Trophoblast cell (in vitro differentiated cells and primary cell): ENCODE results near the gene KDF1.

Source experiments
- DNase-seq, 2 donors: peaks; one replicate each; pipeline ENCODE4 v3.0.0-alpha.2; 2016
- H2AFZ ChIP-seq: 2 replicates; pipeline ENCODE4 v1.6.1; 2013; ENCODE audit warnings: low read length, moderate library complexity, mild to moderate bottlenecking; ENCODE audit not compliant: insufficient read depth, poor library complexity
- H2AK5ac ChIP-seq: 2 replicates; pipeline ENCODE4 v1.6.1; 2013; ENCODE audit warnings: mild to moderate bottlenecking, low read length
- H2BK120ac ChIP-seq: 2 replicates; pipeline ENCODE4 v1.6.1; 2013; ENCODE audit warnings: low read length, mild to moderate bottlenecking, moderate library complexity; ENCODE audit not compliant: insufficient read depth, poor library complexity
- H2BK12ac ChIP-seq: 2 replicates; pipeline ENCODE4 v1.6.1; 2013; ENCODE audit warnings: mild to moderate bottlenecking, low read length, moderate library complexity
- H2BK5ac ChIP-seq: 2 replicates; pipeline ENCODE4 v1.6.1; 2013; ENCODE audit warnings: low read length, low read depth, moderate library complexity, mild to moderate bottlenecking; ENCODE audit not compliant: poor library complexity
- H3K14ac ChIP-seq: 2 replicates; pipeline ENCODE4 v1.6.1; 2013; ENCODE audit warnings: mild to moderate bottlenecking, low read length
- H3K18ac ChIP-seq: 2 replicates; pipeline ENCODE4 v1.6.1; 2013; ENCODE audit warnings: mild to moderate bottlenecking, low read length
- H3K23ac ChIP-seq: 2 replicates; pipeline ENCODE4 v1.6.1; 2013; ENCODE audit warnings: low read length
- H3K27ac ChIP-seq: 2 replicates; pipeline ENCODE4 v1.5.1; 2013; ENCODE audit warnings: low read depth, mild to moderate bottlenecking, inconsistent platforms, low read length, moderate library complexity
- H3K27me3 ChIP-seq: 2 replicates; pipeline ENCODE4 v1.6.1; 2013; ENCODE audit warnings: inconsistent platforms, mild to moderate bottlenecking, low read length, moderate library complexity; ENCODE audit not compliant: insufficient read depth
- H3K36me3 ChIP-seq, 2 experiments: 1 replicate in 1 of 2; 2 replicates in 1 of 2; pipeline ENCODE4 v1.6.1; 2013; ENCODE audit warnings: low read length in 2 of 2, mild to moderate bottlenecking in 2 of 2, moderate library complexity in 1 of 2; ENCODE audit not compliant: insufficient read depth in 2 of 2, control insufficient read depth in 1 of 2
- H3K4ac ChIP-seq: 2 replicates; pipeline ENCODE4 v1.6.1; 2013; ENCODE audit warnings: low read depth, mild to moderate bottlenecking, low read length, moderate library complexity
- H3K4me1 ChIP-seq, 2 experiments: 1 replicate in 1 of 2; 2 replicates in 1 of 2; pipeline ENCODE4 v1.6.1; 2013; ENCODE audit warnings: low read length in 2 of 2, mild to moderate bottlenecking in 2 of 2, moderate library complexity in 1 of 2; ENCODE audit not compliant: insufficient read depth in 2 of 2, control insufficient read depth in 1 of 2
- H3K4me2 ChIP-seq: 2 replicates; pipeline ENCODE4 v1.6.1; 2013; ENCODE audit warnings: inconsistent platforms, mild to moderate bottlenecking, low read length, moderate library complexity
- H3K4me3 ChIP-seq: 2 replicates; pipeline ENCODE4 v1.5.1; 2013; ENCODE audit warnings: mild to moderate bottlenecking, low read depth, low read length, inconsistent platforms
- H3K79me1 ChIP-seq: one replicate; pipeline ENCODE4 v1.6.1; 2013; ENCODE audit warnings: low read length
- H3K79me2 ChIP-seq: 2 replicates; pipeline ENCODE4 v1.6.1; 2013; ENCODE audit warnings: low read length, mild to moderate bottlenecking; ENCODE audit not compliant: control insufficient read depth, insufficient read depth, poor library complexity
- H3K9ac ChIP-seq: 2 replicates; pipeline ENCODE4 v1.6.1; 2013; ENCODE audit warnings: mild to moderate bottlenecking, low read length
- H3K9me3 ChIP-seq: 2 replicates; pipeline ENCODE4 v1.6.1; 2013; ENCODE audit warnings: low read depth, mild to moderate bottlenecking, control low read depth, inconsistent platforms, low read length; ENCODE audit not compliant: insufficient read depth
- H4K12ac ChIP-seq: 2 replicates; pipeline ENCODE4 v1.6.1; 2013; ENCODE audit warnings: low read depth, mild to moderate bottlenecking, low read length, moderate library complexity
- H4K8ac ChIP-seq: 2 replicates; pipeline ENCODE4 v1.6.1; 2013; ENCODE audit warnings: low read depth, mild to moderate bottlenecking, low read length, moderate library complexity
- H4K91ac ChIP-seq: one replicate; pipeline ENCODE4 v1.6.1; 2013; ENCODE audit warnings: low read depth, mild to moderate bottlenecking, low read length, moderate library complexity
- WGBS: extraction: QIAGEN DNeasy Blood & Tissue Kit; methylation state at CpG from one replicate; pipeline ENCODE4 v1.1.7; 2013; ENCODE audit warnings: missing lambda C conversion rate; ENCODE audit not compliant: insufficient read length, insufficient coverage; ENCODE audit errors: extremely low coverage; 5-methylcytosine and 5-hydroxymethylcytosine counted together

The KDF1 gene

DNA sequence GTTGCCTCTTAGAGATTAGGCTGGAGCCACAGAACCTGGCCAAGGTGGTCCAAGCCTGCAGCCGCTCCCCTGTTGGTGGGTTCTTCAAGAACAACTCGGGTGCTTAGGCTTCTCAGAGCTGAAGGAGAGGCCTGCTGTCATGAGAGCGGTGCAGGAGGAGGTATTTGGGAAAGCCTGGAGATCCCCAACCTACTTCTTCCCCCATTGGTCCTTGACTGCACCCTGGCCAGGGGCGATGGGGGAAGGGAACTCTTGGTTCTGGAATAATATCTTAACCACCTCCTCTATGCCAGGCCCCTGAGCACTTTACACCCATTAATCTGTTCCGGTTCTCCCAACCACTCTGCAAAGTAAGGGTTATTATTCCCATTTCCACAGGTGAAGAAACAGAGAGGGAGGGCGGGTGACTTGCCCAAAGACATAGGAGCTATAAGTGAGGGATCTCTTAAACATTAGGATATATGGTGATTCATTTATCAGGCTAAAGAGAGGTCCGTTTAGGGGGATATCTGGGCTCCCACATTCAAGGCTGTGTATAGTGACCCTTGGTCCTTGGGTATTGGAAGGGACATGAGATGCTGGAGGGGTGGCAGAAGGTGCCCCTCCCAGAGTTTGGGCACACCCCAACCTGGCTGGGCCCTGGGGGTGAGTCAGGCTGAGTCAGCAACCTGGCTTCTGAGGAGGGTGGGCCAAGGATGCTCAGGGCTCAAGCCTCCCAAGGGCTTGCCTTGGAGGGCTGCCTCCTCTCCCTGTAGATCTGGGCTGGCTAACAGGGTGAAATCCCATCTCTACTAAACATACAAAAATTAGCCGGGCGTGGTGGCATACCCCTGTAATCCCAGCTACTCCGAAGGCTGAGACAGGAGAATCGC lies 38.4 kb upstream of the KDF1 start:
- H4K91ac ChIP-seq, result peak overlapping the region; percentile 52
- peaks cover 3% of the 10 kb centered on the region for H3K79me2 ChIP-seq
- no peak overlapping the region for H4K12ac ChIP-seq
- peaks cover 25 to 32% of the 10 kb centered on the region in 2 experiments for H3K4me1 ChIP-seq
- peak overlapping the region; percentile 32 for H3K27ac ChIP-seq
- peak overlapping the region; percentile 53 for H2BK12ac ChIP-seq
- no peak overlapping the region for H3K4me2 ChIP-seq
- no peak overlapping the region for H3K4me3 ChIP-seq
- no peak overlapping the region for H3K18ac ChIP-seq
- DNase-seq, result no peak
- peaks cover 0 to 1% of the 10 kb centered on the region in 2 experiments for H3K36me3 ChIP-seq
- H3K9me3 ChIP-seq, result no peaks in the 10 kb centered on the region
- peaks cover 14% of the 10 kb centered on the region for H3K79me1 ChIP-seq
- no peak overlapping the region for H3K23ac ChIP-seq
- peak overlapping the region; percentile 3 for H2BK5ac ChIP-seq
- H2AFZ ChIP-seq, result no peak overlapping the region
- no peak overlapping the region for H4K8ac ChIP-seq
- H3K9ac ChIP-seq, result no peak overlapping the region
- WGBS, result no CpG with 5 or more reads among the region's 11 CpGs
- H2BK120ac ChIP-seq, result peak overlapping the region; percentile 4
- peak overlapping the region; percentile 14 for H3K14ac ChIP-seq
- H3K27me3 ChIP-seq, result peaks cover 4% of the 10 kb centered on the region
- H2AK5ac ChIP-seq, result peak overlapping the region; percentile 51
- H3K4ac ChIP-seq, result no peak overlapping the region

DNA sequence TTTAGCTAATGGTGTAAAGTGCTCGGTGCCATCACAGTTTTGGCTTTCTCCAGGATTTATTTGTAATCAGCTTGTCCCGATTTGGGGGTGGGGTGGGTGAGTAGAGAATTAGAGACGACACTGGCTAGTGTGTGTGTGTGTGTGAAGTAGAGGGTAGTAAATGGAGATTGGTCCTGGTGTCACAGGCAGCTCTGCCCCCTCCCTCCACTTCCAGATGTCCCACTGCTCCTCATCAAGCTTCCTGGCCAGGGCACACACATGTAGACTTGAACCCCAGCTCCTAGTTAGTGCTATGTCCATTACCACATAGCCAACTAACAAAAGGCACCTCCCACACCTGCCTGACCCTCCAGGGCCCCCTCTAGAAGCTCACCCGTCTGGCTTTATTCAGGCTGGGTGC lies 36.4 kb upstream of the KDF1 start:
- no peak overlapping the region for H4K91ac ChIP-seq
- no peak overlapping the region for H3K27ac ChIP-seq
- H3K79me2 ChIP-seq, result peaks cover 3% of the 10 kb centered on the region
- peaks cover 4% of the 10 kb centered on the region for H3K27me3 ChIP-seq
- no peak overlapping the region for H3K4me3 ChIP-seq
- WGBS, result no CpG with 5 or more reads among the region's 4 CpGs
- H2BK12ac ChIP-seq, result no peak overlapping the region
- no peak overlapping the region for H3K4me2 ChIP-seq
- H3K4me1 ChIP-seq, result peaks cover 21 to 31% of the 10 kb centered on the region in 2 experiments
- no peak overlapping the region for H3K9ac ChIP-seq
- DNase-seq, result no peak
- no peak overlapping the region for H3K18ac ChIP-seq
- no peak overlapping the region for H3K4ac ChIP-seq
- no peaks in the 10 kb centered on the region for H3K36me3 ChIP-seq
- no peak overlapping the region for H2AK5ac ChIP-seq
- H3K14ac ChIP-seq, result no peak overlapping the region
- H2AFZ ChIP-seq, result no peak overlapping the region
- peaks cover 13% of the 10 kb centered on the region for H3K79me1 ChIP-seq
- H4K8ac ChIP-seq, result no peak overlapping the region
- no peak overlapping the region for H2BK120ac ChIP-seq
- no peak overlapping the region for H4K12ac ChIP-seq
- no peak overlapping the region for H3K23ac ChIP-seq
- no peaks in the 10 kb centered on the region for H3K9me3 ChIP-seq
- no peak overlapping the region for H2BK5ac ChIP-seq

DNA sequence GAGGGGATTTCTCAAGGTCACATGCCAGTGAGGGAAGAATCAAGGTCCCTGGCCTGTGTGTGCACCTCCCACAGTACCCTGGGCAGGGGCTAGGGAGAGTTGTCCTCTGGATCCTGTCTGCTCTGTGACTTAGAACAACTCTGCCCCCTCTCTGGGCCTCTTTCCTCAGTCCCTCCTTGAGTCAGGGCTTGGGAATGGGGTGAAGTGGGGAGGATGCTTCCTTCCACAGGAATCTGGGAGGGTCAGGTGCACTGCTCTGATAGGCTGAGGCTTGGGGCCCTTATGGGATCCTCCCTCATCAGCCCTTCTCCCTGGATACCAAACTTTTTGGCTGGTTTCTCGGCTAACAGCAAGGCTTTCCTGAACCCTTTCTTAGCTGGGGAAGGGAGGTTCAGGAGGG lies 35.8 kb upstream of the KDF1 start:
- H3K18ac ChIP-seq, result no peak overlapping the region

DNA sequence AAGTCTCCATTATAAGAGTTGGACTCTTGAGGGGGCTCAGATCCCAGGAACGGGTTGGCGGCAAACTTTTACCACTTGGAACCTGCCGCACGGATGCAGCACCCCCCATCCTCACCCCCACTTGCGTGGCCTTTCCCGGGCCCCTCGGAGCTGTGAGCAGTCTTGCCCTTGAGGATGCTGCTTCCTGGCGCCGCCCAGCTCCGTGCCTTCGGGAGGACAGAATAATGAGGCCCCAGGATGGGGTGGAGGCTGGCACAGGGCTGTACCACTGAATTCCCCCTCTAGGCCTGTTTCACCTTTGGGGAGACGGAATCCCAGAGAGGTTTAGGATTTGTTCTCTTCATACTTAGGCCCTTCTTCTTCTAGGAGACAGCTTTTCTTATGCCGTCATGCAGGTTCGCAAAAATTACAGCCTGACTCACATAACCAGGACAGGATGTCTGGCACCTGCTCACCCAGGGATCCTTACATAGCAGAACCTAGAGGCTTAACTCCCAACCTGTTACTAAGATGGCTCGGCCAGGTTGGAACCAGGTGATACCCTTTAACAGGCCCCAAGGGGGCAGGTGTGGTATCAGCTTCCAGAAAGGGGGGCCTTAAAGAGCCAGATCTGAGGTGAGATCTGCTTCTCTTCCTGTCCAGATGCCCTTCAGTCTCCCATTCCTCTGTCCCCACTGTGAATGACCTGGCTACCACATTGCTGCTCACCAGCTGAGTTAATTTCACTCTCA lies 34.7 kb upstream of the KDF1 start:
- peaks cover 3% of the 10 kb centered on the region for H3K79me2 ChIP-seq
- H4K12ac ChIP-seq, result no peak overlapping the region
- no CpG with 5 or more reads among the region's 15 CpGs for WGBS
- H4K91ac ChIP-seq, result no peak overlapping the region
- no peak overlapping the region for H3K14ac ChIP-seq
- H3K9me3 ChIP-seq, result no peaks in the 10 kb centered on the region
- no peak overlapping the region for H4K8ac ChIP-seq
- H3K18ac ChIP-seq, result no peak overlapping the region
- no peak overlapping the region for H3K4ac ChIP-seq
- H2AFZ ChIP-seq, result no peak overlapping the region
- H2BK120ac ChIP-seq, result no peak overlapping the region
- H3K4me1 ChIP-seq, result peaks cover 18 to 25% of the 10 kb centered on the region in 2 experiments
- peak overlapping the region; percentile 95 for H3K4me2 ChIP-seq
- peak overlapping the region; percentile 76 for H3K4me3 ChIP-seq
- H3K36me3 ChIP-seq, result no peaks in the 10 kb centered on the region
- DNase-seq, result no peak
- peaks cover 4% of the 10 kb centered on the region for H3K27me3 ChIP-seq
- peaks cover 13% of the 10 kb centered on the region for H3K79me1 ChIP-seq
- H2BK12ac ChIP-seq, result no peak overlapping the region
- H3K27ac ChIP-seq, result no peak overlapping the region
- no peak overlapping the region for H3K9ac ChIP-seq
- H2AK5ac ChIP-seq, result no peak overlapping the region
- no peak overlapping the region for H3K23ac ChIP-seq
- no peak overlapping the region for H2BK5ac ChIP-seq

More for the DNA sequence above, 35.8 kb upstream of the KDF1 start:
- Histone ChIP-seq H2BK120ac (no peak overlapping the region), H3K27me3 (peaks cover 4% of the 10 kb centered on the region), H3K36me3 (no peaks in the 10 kb centered on the region), H3K4me1 (peaks cover 18 to 28% of the 10 kb centered on the region in 2 experiments), H4K12ac (no peak overlapping the region), H2BK12ac (no peak overlapping the region), H3K79me1 (peaks cover 13% of the 10 kb centered on the region), H2AK5ac (no peak overlapping the region), H3K14ac (no peak overlapping the region), H3K79me2 (peaks cover 3% of the 10 kb centered on the region), H4K8ac (no peak overlapping the region), H3K9me3 (no peaks in the 10 kb centered on the region), H2AFZ (no peak overlapping the region), H3K9ac (no peak overlapping the region), H3K23ac (no peak overlapping the region), H4K91ac (no peak overlapping the region), H3K4me2 (no peak overlapping the region), H3K4me3 (no peak overlapping the region), H2BK5ac (no peak overlapping the region), H3K27ac (no peak overlapping the region), H3K4ac (no peak overlapping the region)
- no peak for DNase-seq
- WGBS, result no CpG with 5 or more reads among the region's 1 CpG
